Measurements from ENCODE around the gene C12orf60. TPM values are rescaled to one million over a fixed set of nuclear protein-coding genes. Genes with fewer than 3 reads are reported as not detected.
A peak's percentile ranks its signal among the peaks of the same experiment; 100 is the strongest.

The C12orf60 gene
- total and polyA plus RNA-seq, 12 donors, result 1.2 to 5.8 (median 3.7) TPM

GRCh38 chr12:14858513-14858912, 55.0 kb downstream of the C12orf60 start:
- Histone ChIP-seq H3K4me3 (no peak overlapping the region), H3K27me3 (no peaks in the 10 kb centered on the region), H3K4me1 (peaks cover 0 to 11% (median 9%) of the 10 kb centered on the region in 9 donors), H3K27ac (no peak overlapping the region), H3K36me3 (no peaks in the 10 kb centered on the region), H3K9me3 (peaks cover 0 to 58% (median 17%) of the 10 kb centered on the region in 11 donors)
- no peak for DNase-seq
- ATAC-seq, result no peak
- WGBS, 2 donors, result 91 to 93% methylated on average over 1 of the region's 1 CpG
- intact Hi-C loops (cut with DNase I), result no loop called here
- TF ChIP-seq, protein P1, sequence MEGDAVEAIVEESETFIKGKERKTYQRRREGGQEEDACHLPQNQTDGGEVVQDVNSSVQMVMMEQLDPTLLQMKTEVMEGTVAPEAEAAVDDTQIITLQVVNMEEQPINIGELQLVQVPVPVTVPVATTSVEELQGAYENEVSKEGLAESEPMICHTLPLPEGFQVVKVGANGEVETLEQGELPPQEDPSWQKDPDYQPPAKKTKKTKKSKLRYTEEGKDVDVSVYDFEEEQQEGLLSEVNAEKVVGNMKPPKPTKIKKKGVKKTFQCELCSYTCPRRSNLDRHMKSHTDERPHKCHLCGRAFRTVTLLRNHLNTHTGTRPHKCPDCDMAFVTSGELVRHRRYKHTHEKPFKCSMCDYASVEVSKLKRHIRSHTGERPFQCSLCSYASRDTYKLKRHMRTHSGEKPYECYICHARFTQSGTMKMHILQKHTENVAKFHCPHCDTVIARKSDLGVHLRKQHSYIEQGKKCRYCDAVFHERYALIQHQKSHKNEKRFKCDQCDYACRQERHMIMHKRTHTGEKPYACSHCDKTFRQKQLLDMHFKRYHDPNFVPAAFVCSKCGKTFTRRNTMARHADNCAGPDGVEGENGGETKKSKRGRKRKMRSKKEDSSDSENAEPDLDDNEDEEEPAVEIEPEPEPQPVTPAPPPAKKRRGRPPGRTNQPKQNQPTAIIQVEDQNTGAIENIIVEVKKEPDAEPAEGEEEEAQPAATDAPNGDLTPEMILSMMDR (IDR thresholded peaks at IDR 0.05), result no peak

DNA sequence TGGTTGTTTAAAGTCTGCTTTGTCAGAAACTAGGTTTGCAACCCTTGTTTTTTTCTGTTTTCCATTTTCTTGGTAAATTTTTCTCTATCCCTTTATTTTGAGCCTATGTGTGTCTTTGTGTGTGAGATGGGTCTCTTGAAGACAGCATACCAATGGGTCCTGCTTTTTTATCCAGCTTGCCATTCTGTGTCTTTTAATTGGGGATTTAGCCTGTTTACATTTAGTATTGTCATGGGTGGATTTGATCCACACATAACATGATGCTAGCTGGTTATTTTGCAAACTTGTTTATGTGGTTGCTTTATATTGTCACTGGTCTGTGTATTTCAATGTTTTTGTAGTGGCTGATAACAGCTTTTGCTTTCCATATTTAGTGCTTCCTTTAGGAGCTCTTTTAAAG, 57.0 kb downstream of the C12orf60 start:
- ATAC-seq (no peak), DNase-seq (no peak)
- intact Hi-C loops (cut with DNase I), result no loop called here
- Histone ChIP-seq H3K9me3 (peaks cover 0 to 58% (median 17%) of the 10 kb centered on the region in 11 donors), H3K4me1 (no peaks in the 10 kb centered on the region), H3K4me3 (no peak overlapping the region), H3K27me3 (no peaks in the 10 kb centered on the region), H3K27ac (no peak overlapping the region), H3K36me3 (no peaks in the 10 kb centered on the region)
- TF ChIP-seq, protein P1 (IDR thresholded peaks at IDR 0.05), result no peak

DNA sequence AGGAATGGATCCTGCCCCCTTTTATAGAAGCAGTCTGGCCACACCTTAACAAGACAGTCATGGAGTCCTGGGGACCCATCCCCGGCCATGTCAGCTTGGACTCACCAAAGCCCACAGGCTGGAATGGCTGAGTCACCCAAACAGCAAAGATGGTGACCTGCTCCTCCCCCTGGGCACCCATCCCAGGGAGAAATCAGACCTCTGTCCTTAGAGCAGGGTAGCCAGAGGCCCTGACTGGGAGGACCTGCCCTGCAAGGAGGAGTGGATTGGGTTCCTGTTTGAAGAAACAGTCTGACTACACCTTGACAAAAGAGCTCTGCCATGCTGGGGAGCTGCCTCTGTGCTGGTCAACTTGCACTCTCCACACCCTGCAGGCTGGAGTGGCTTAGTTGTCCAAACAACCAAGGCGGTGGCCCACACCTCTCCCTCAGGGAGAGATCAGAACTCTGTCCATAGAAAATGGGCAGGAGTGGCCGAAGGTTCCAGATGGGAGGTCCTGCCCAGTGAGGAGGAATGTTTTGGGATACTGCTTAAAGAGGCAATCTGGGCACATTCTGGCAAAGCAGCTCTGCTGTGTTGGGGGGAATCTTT, 65.5 kb downstream of the C12orf60 start:
- H3K9me3 ChIP-seq, result peaks cover 0 to 12% (median 0%) of the 10 kb centered on the region in 11 donors
- H3K36me3 ChIP-seq, result no peaks in the 10 kb centered on the region
- no peak overlapping the region for H3K27ac ChIP-seq
- WGBS, 2 donors, result 95 to 100% methylated on average over 3 of the region's 3 CpGs
- H3K27me3 ChIP-seq, result no peaks in the 10 kb centered on the region
- no peak overlapping the region for H3K4me3 ChIP-seq
- no peak for DNase-seq
- TF ChIP-seq, protein P1 (IDR thresholded peaks at IDR 0.05), result no peak
- ATAC-seq, result peak in 1 of 8 donors; percentile 44
- peaks cover 0 to 5% (median 0%) of the 10 kb centered on the region in 9 donors for H3K4me1 ChIP-seq
- intact Hi-C loops (cut with DNase I), result no loop called here

DNA sequence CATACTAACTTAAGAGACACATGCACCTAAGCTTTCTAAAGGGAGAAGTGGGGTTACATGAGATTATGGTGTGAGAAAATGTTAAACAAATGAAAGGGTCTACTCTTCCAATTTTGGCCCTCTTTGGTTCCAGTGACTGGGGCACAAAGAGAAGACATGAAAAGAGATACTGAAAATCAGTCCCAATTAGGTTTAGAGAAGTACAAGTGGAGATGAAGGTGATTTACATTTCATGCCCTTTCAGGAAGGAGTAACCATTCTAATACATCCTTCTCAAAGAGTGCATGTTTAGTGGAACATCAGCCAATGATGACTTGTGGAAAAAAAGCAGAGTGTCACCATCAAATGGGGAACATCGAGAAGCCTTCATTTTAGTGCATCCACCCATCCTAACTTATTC, 67.8 kb downstream of the C12orf60 start:
- no peaks in the 10 kb centered on the region for H3K36me3 ChIP-seq
- peaks cover 0 to 12% (median 0%) of the 10 kb centered on the region in 11 donors for H3K9me3 ChIP-seq
- peaks cover 0 to 7% (median 0%) of the 10 kb centered on the region in 9 donors for H3K4me1 ChIP-seq
- DNase-seq (no peak), ATAC-seq (no peak)
- TF ChIP-seq, protein P1 (IDR thresholded peaks at IDR 0.05), result no peak
- H3K27ac ChIP-seq, result no peak overlapping the region
- H3K4me3 ChIP-seq, result no peak overlapping the region
- intact Hi-C loops (cut with DNase I), result no loop called here
- H3K27me3 ChIP-seq, result no peaks in the 10 kb centered on the region
- WGBS, 2 donors, result 97 to 98% methylated on average over 1 of the region's 1 CpG
